Measurements from ENCODE around the gene ZNF605.

DNA sequence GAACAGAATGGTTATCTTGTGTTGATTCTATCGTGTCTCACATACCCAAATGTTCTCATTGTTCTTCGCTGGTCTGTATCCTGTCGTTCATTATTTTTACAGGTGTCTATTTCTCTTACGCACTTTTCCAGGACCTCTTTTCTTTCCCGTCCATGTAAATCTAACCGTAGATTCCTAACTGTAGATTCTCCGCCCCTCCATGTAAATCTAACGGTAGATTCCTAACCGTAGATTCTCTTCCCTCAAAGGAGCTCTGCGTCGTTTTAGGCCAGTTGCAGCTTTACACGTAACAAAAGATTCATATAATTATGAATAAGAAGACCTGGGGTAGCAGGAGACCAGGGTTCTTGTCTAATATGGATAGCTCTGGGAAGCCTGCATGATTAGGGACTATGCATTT is 9.7 kb upstream of the ZNF605 start:
- TF ChIP-seq, protein P1, sequence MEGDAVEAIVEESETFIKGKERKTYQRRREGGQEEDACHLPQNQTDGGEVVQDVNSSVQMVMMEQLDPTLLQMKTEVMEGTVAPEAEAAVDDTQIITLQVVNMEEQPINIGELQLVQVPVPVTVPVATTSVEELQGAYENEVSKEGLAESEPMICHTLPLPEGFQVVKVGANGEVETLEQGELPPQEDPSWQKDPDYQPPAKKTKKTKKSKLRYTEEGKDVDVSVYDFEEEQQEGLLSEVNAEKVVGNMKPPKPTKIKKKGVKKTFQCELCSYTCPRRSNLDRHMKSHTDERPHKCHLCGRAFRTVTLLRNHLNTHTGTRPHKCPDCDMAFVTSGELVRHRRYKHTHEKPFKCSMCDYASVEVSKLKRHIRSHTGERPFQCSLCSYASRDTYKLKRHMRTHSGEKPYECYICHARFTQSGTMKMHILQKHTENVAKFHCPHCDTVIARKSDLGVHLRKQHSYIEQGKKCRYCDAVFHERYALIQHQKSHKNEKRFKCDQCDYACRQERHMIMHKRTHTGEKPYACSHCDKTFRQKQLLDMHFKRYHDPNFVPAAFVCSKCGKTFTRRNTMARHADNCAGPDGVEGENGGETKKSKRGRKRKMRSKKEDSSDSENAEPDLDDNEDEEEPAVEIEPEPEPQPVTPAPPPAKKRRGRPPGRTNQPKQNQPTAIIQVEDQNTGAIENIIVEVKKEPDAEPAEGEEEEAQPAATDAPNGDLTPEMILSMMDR (conservative IDR thresholded peaks at IDR 0.05), result no peak
- TF ChIP-seq ZFX (IDR thresholded peaks at IDR 0.05), result no peak

All from C4-2B (cell line).